ENCODE results near the gene MYCN.

DNA sequence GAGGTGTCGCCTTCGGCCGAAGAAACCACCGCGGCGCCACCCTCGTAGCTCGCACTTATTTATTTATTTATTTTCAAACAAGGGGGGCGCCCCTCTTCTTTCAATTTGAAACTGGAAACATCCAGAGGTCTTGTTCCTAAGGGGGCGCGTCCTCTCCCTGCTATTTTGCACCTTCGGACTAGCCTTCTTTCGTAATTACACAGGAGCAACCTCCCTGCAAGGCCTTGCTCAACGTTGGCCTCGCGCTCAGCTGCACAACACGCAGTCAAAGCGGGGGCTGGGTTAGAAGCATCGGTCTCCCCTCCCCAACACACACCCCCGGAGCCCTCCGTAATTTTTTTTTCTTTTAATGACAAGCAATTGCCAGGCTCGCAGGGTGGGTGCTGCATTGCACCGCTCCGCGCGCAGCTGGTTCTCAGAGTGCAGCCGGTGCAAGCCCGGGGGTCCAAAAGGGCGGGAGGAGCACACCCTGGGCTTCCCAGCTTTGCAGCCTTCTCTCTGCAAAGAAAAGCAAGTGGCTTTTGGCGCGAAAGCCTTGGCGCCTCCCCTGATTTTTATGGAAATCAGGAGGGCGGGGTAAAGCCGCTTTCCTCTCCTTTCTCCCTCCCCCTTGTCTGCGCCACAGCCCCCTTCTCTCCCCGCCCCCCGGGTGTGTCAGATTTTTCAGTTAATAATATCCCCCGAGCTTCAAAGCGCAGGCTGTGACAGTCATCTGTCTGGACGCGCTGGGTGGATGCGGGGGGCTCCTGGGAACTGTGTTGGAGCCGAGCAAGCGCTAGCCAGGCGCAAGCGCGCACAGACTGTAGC, at the start of gene MYCN:
- TF ChIP-seq, protein P1, sequence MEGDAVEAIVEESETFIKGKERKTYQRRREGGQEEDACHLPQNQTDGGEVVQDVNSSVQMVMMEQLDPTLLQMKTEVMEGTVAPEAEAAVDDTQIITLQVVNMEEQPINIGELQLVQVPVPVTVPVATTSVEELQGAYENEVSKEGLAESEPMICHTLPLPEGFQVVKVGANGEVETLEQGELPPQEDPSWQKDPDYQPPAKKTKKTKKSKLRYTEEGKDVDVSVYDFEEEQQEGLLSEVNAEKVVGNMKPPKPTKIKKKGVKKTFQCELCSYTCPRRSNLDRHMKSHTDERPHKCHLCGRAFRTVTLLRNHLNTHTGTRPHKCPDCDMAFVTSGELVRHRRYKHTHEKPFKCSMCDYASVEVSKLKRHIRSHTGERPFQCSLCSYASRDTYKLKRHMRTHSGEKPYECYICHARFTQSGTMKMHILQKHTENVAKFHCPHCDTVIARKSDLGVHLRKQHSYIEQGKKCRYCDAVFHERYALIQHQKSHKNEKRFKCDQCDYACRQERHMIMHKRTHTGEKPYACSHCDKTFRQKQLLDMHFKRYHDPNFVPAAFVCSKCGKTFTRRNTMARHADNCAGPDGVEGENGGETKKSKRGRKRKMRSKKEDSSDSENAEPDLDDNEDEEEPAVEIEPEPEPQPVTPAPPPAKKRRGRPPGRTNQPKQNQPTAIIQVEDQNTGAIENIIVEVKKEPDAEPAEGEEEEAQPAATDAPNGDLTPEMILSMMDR (IDR thresholded peaks at IDR 0.05), result peak in 2 of 4 donors; percentile 70 to 77
- TF ChIP-seq POLR2A (IDR thresholded peaks at IDR 0.05), result no peak
